ENCODE results near the gene SORL1-AS1.

GRCh38 chr11:121456816-121457431 lies 4.2 kb upstream of the SORL1-AS1 start:
- no peak for TF ChIP-seq CTCF (IDR thresholded peaks at IDR 0.05; ENCODE audit: low read depth, low read length)
- TF ChIP-seq EZH2phosphoT487 (IDR thresholded peaks at IDR 0.05; ENCODE audit: low read depth) = no peak

Measured in OCI-LY3 (cell line).